ENCODE measurements around the gene AKAP6.

GRCh38 chr14:32593290-32593942, 264.3 kb downstream of the AKAP6 start:
- TF ChIP-seq CTCF (IDR thresholded peaks at IDR 0.05 in 2 of 3, conservative IDR thresholded peaks at IDR 0.05 in 1 of 3; ENCODE audit: control insufficient read depth in 2 of 3, extremely low read depth in 1 of 3, insufficient read depth in 1 of 3, low read depth in 3 of 3, low read length in 3 of 3), result no peak
- no peak for TF ChIP-seq SIX5 (IDR thresholded peaks at IDR 0.05; ENCODE audit: low read depth, low read length, severe bottlenecking)
- TF ChIP-seq POLR2AphosphoS5 (IDR thresholded peaks at IDR 0.05; ENCODE audit: low read length), result no peak
- no peak for TF ChIP-seq NR2C2 (IDR thresholded peaks at IDR 0.05; ENCODE audit: borderline replicate concordance, control insufficient read depth, insufficient read length, low read depth)
- TF ChIP-seq TCF7 (IDR thresholded peaks at IDR 0.05; ENCODE audit: borderline replicate concordance), result no peak
- TF ChIP-seq ATF3 (IDR thresholded peaks at IDR 0.05; ENCODE audit: borderline replicate concordance, extremely low read depth, low read depth, low read length), result no peak
- TF ChIP-seq HDAC2 (IDR thresholded peaks at IDR 0.05), result no peak
- TF ChIP-seq NFIC (IDR thresholded peaks at IDR 0.05; ENCODE audit: low read depth, low read length), result no peak
- TF ChIP-seq EZH2 (IDR thresholded peaks at IDR 0.05; ENCODE audit: borderline replicate concordance, control insufficient read depth, low read depth, low read length), result no peak
- no peak for TF ChIP-seq SUZ12 (IDR thresholded peaks at IDR 0.05; ENCODE audit: unreplicated experiment)
- TF ChIP-seq CREB1 (IDR thresholded peaks at IDR 0.05; ENCODE audit: low read depth), result no peak
